Lower lobe of right lung (tissue), 2 donors: Measurements from ENCODE around the gene HOTAIR. TPM values are rescaled to one million over a fixed set of nuclear protein-coding genes. Genes with fewer than 3 reads are reported as not detected.

Experiments
- ATAC-seq, 2 donors: fragments of 200-7000 bp; cut with Tn5 transposase; one replicate each; pipeline ENCODE4 v1.9.1; 2020 to 2022; ENCODE audit warnings: mild to moderate bottlenecking in 2 of 2, moderate library complexity in 2 of 2
- DNase-seq: peaks from one replicate; pipeline ENCODE4 v3.0.0-alpha.2; 2020
- H3K27ac ChIP-seq: fragments of 200-600 bp; one replicate; pipeline ENCODE4 v1.8.0; 2022
- H3K27me3 ChIP-seq: fragments of 200-600 bp; one replicate; pipeline ENCODE4 v1.8.0; 2022; ENCODE audit warnings: low read depth
- H3K36me3 ChIP-seq: fragments of 200-600 bp; one replicate; pipeline ENCODE4 v1.8.0; 2022; ENCODE audit warnings: mild to moderate bottlenecking
- H3K4me1 ChIP-seq: fragments of 200-600 bp; one replicate; pipeline ENCODE4 v1.8.0; 2022
- H3K4me3 ChIP-seq: fragments of 200-600 bp; one replicate; pipeline ENCODE4 v1.8.0; 2022; ENCODE audit warnings: mild to moderate bottlenecking
- H3K9me3 ChIP-seq: fragments of 200-600 bp; one replicate; pipeline ENCODE4 v1.8.0; 2022
- intact Hi-C: fragments of 100-400 bp; cut with DNase I; formaldehyde crosslinking; loops from one replicate; pipeline ENCODE4 v1.11.0; 2022
- total RNA-seq: library from RNA; stranded (reverse); fragmentation: NEBNext Ultra II Directional; extraction: Animal tissue kit (Norgen Biotek cat#: 25700); gene quantifications from one replicate; pipeline ENCODE4 v1.2.1, GENCODE V29; 2021
- TF ChIP-seq, protein P1 (sequence below): fragments of 200-600 bp; IDR thresholded peaks from one replicate; pipeline ENCODE4 v1.8.0; 2022; ENCODE audit warnings: antibody characterized with exemption, mild to moderate bottlenecking
- donor health status: DM: no; HTN: yes; CAD: no; lungs with severe emphysema.

The HOTAIR gene
- total RNA-seq, 1 donor from 2014 or later = not detected

DNA sequence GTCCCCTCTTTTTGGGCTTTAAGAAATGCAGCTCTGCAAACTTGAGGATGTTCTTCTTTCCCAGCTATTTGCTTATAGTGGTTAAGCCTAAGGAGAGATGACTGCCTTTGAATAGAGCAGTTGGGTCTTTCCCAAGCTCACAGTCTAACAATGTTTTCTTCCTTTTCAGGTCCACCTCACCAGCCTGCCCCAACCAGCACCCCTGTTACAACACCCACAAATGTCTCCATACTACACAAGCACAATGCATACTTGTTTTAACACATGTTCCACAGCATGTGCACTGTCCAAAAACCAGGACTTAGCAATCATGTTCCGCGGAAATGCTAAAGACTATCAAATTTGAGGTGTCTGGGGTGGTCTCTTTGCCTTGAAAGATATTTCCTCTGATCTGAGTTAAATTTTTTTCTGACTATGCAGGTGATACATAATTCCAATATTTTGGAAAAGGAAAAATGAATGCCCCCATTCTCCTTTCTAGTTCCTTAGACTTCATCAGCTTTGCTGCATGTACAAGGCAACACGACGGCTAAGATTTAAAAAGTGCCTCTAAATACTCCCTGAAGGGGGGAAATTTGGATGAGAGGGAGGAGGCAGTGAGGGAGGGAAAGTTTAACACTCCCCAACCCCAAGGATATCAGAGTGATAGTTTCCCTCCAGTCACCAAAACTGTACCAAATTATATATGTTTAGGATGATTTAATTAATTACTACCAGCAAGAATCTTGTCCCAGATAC is 42.7 kb downstream of the HOTAIR start:
- no peak for ATAC-seq
- Histone ChIP-seq H3K4me1 (no peaks in the 10 kb centered on the region), H3K9me3 (no peaks in the 10 kb centered on the region), H3K27ac (no peak overlapping the region), H3K36me3 (no peaks in the 10 kb centered on the region), H3K27me3 (peaks cover 100% of the 10 kb centered on the region), H3K4me3 (no peak overlapping the region)
- intact Hi-C loops = no loop called here
- DNase-seq = no peak
- TF ChIP-seq, protein P1, sequence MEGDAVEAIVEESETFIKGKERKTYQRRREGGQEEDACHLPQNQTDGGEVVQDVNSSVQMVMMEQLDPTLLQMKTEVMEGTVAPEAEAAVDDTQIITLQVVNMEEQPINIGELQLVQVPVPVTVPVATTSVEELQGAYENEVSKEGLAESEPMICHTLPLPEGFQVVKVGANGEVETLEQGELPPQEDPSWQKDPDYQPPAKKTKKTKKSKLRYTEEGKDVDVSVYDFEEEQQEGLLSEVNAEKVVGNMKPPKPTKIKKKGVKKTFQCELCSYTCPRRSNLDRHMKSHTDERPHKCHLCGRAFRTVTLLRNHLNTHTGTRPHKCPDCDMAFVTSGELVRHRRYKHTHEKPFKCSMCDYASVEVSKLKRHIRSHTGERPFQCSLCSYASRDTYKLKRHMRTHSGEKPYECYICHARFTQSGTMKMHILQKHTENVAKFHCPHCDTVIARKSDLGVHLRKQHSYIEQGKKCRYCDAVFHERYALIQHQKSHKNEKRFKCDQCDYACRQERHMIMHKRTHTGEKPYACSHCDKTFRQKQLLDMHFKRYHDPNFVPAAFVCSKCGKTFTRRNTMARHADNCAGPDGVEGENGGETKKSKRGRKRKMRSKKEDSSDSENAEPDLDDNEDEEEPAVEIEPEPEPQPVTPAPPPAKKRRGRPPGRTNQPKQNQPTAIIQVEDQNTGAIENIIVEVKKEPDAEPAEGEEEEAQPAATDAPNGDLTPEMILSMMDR = no peak

GRCh38 chr12:53930591-53931255 is 44.0 kb downstream of the HOTAIR start:
- Histone ChIP-seq H3K9me3 (no peaks in the 10 kb centered on the region), H3K4me3 (no peak overlapping the region), H3K4me1 (no peaks in the 10 kb centered on the region), H3K36me3 (no peaks in the 10 kb centered on the region), H3K27me3 (peaks cover 100% of the 10 kb centered on the region), H3K27ac (no peak overlapping the region)
- intact Hi-C loops = no loop called here
- DNase-seq = no peak
- no peak for ATAC-seq
- TF ChIP-seq, protein P1 = no peak

DNA sequence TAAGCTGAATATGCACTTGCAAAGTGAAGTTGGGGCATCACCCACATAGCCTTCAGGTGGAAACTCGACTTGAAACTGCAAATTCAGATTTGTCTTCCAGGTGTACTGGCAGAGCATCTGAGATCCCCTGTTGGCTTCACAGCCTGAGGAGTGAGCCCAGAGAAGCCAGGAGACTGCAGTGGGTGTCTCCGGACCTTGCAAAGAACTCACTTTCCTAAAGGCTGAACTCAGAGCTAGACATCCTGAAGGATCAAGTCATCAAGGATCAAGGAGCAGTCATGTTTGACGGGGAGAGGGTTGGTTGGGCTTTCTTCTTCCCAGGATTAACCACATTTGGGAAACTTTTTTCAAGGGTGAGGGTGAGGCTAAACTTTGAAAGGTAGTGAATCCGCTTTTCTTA is 45.2 kb downstream of the HOTAIR start:
- intact Hi-C loops = no loop called here
- TF ChIP-seq, protein P1 = no peak
- H3K4me3 ChIP-seq = no peak overlapping the region
- no peaks in the 10 kb centered on the region for H3K9me3 ChIP-seq
- H3K36me3 ChIP-seq = no peaks in the 10 kb centered on the region
- H3K27me3 ChIP-seq = peaks cover 100% of the 10 kb centered on the region
- no peak for DNase-seq
- no peak for ATAC-seq
- H3K4me1 ChIP-seq = no peaks in the 10 kb centered on the region
- H3K27ac ChIP-seq = no peak overlapping the region

- peaks cover 100% of the 10 kb centered on the region for H3K27me3 ChIP-seq
- H3K4me3 ChIP-seq = no peak overlapping the region
- no peaks in the 10 kb centered on the region for H3K36me3 ChIP-seq
- DNase-seq (no peak), ATAC-seq (no peak)
- H3K9me3 ChIP-seq = no peaks in the 10 kb centered on the region
- TF ChIP-seq, protein P1 = no peak
- H3K4me1 ChIP-seq = no peaks in the 10 kb centered on the region
- H3K27ac ChIP-seq = no peak overlapping the region
- intact Hi-C loops = no loop called here
Measured at GRCh38 chr12:53928054-53928835, 46.5 kb downstream of the HOTAIR start.

GRCh38 chr12:53927220-53928029 is 47.3 kb downstream of the HOTAIR start:
- Histone ChIP-seq H3K36me3 (no peaks in the 10 kb centered on the region), H3K27ac (no peak overlapping the region), H3K4me3 (no peak overlapping the region), H3K27me3 (peaks cover 100% of the 10 kb centered on the region), H3K9me3 (no peaks in the 10 kb centered on the region), H3K4me1 (no peaks in the 10 kb centered on the region)
- intact Hi-C loops = no loop called here
- no peak for ATAC-seq
- DNase-seq = no peak
- TF ChIP-seq, protein P1 = no peak
